Left kidney (tissue), 2 donors: ENCODE results near the gene LSS. TPM values are rescaled to one million over a fixed set of nuclear protein-coding genes. Genes with fewer than 3 reads are reported as not detected.

ENCODE experiments used
- DNase-seq: peaks from one replicate; pipeline ENCODE4 v3.0.0-alpha.2; 2013
- polyA plus RNA-seq: library from polyadenylated mRNA; unstranded; fragments of 120-200 nt; gene quantifications from one replicate; pipeline ENCODE4 v1.2.1, GENCODE V29; 2013; ENCODE audit not compliant: insufficient read length

Gene LSS
- polyA plus RNA-seq, 1 donor: 38.8 TPM

- no peak for DNase-seq
Measured at GRCh38 chr21:46141767-46142581, 86.6 kb downstream of the LSS start.

- DNase-seq: peak; percentile 42
Measured at GRCh38 chr21:46140352-46141003, 88.1 kb downstream of the LSS start.

GRCh38 chr21:46139686-46140085, 88.9 kb downstream of the LSS start:
- no peak for DNase-seq

- no peak for DNase-seq
Measured at GRCh38 chr21:46138383-46138970, 90.1 kb downstream of the LSS start.

Other genes starting within 250 kb of the LSS start
- 205 TPM for gene COL6A1, start 247.0 kb downstream of the LSS start, polyA plus RNA-seq
- gene COL6A2, start 130.7 kb downstream of the LSS start, polyA plus RNA-seq: 161 TPM
- gene FTCD, start 73.2 kb downstream of the LSS start, polyA plus RNA-seq: 34.1 TPM
- gene SPATC1L, start 44.3 kb downstream of the LSS start, polyA plus RNA-seq: 9.0 TPM
- gene MCM3AP, start 56.8 kb upstream of the LSS start, polyA plus RNA-seq: 103 TPM
- gene YBEY, start 57.6 kb upstream of the LSS start, polyA plus RNA-seq: 24.8 TPM
- 22.3 TPM for gene C21orf58, start 95.1 kb upstream of the LSS start, polyA plus RNA-seq
- 43.5 TPM for gene PCNT, start 95.4 kb upstream of the LSS start, polyA plus RNA-seq
- gene DIP2A, start 230.1 kb upstream of the LSS start, polyA plus RNA-seq: 52.4 TPM